ENCODE results near the gene PHLDB3.

The PHLDB3 gene

DNA sequence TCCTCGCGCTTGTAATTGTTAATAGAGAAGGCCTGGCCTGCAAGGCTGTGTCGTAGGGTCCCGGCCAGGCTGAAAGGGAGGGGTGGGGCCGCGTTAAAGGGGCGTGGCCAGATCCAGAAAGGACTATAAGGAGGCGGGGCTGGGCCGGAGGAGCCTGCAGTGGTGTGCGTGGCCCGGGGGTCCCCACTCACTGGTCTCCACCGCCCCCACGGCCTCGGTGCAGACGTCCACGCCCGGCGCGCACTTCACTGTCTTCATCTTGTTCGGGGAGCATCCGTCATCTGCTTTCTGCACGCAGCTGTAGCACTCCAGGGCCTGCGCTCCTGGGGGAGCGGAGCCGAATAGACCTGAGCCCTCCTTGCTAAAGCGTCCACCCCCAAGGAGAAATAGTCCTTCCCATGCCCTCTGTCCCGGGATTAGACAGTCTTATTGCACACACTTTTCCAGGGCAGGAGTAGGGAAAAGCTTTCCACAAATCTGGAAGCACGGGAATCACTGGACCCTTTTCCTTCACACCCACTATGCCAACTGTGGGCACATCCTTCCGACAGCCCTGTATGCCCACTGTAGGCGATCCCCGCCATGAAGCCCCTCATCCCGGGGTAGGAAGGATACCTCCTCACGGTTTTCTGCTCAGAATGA, 40.3 kb downstream of the PHLDB3 start:
- Histone ChIP-seq H3K27me3 (ENCODE audit: insufficient read depth, low read length, poor library complexity) (no peaks in the 10 kb centered on the region), H2BK120ac (ENCODE audit: low read depth, low read length) (no peak overlapping the region), H3K79me2 (ENCODE audit: control insufficient read depth, insufficient read depth, low read length) (no peaks in the 10 kb centered on the region), H3K9ac (ENCODE audit: low read length) (peak overlapping the region; percentile 27), H3K36me3 (ENCODE audit: control insufficient read depth, insufficient read depth, low read length) (no peaks in the 10 kb centered on the region), H2BK15ac (replicated peaks; ENCODE audit: low read depth) (no peak overlapping the region), H3K56ac (ENCODE audit: low read length) (no peak overlapping the region), H3K4me1 (ENCODE audit: control insufficient read depth, low read depth, low read length) (peaks cover 2% of the 10 kb centered on the region), H3K4me3 (ENCODE audit: low read length) (peak overlapping the region; percentile 8), H3K18ac (ENCODE audit: low read length) (no peak overlapping the region), H3K4me2 (ENCODE audit: low read length) (peak overlapping the region; percentile 70), H3K4ac (ENCODE audit: low read depth, low read length) (no peak overlapping the region), H2BK5ac (ENCODE audit: low read length) (no peak overlapping the region), H4K5ac (ENCODE audit: low read length) (no peak overlapping the region), H3K27ac (ENCODE audit: low read depth, low read length) (no peak overlapping the region), H3K23ac (ENCODE audit: low read length) (no peak overlapping the region), H3K79me1 (ENCODE audit: low read length) (no peaks in the 10 kb centered on the region), H4K8ac (ENCODE audit: low read depth, low read length) (no peak overlapping the region), H2AK5ac (ENCODE audit: low read length) (no peak overlapping the region)
- WGBS (ENCODE audit: extremely low coverage, insufficient coverage, low lambda C conversion rate), result no CpG with 5 or more reads among the region's 33 CpGs
- no peak for DNase-seq

DNA sequence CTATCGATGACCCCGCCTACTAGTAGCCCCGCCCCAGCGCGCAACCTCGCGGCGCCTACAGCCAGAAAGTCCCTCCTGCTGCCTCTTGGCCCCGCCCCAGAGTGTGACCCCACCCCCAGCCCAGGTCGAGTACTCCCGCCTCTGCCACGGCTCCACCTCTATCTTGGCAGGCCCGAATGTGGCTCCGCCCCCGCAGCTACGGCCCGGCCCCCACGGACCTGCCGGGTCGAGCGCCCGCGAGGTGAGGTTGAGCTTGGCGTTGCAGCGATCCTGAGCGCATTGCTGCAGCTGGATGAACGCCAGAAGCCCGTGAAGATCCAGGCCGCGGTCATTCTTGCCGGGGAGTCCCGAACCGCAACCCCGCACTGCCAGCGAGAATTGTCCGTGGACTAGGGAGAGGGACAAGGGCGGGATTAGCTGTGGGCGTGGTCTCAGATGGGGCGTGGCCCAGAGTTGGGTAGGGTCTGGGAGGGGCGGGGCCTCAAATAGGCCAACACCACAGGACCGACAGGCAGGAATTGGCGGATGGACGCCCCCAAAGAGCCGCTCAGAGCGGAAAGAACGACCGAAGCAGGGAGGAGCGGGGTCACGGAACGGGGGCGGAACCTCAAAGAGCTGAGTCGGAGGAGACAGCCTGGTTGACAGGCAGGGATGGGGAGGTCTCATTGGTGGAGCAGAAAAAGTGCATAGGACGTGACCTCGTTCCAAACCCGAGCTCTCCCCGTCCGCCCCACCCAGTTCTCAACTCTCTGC, 41.0 kb downstream of the PHLDB3 start:
- Histone ChIP-seq H3K9ac (ENCODE audit: low read length) (peak overlapping the region; percentile 63), H4K8ac (ENCODE audit: low read depth, low read length) (no peak overlapping the region), H3K27ac (ENCODE audit: low read depth, low read length) (no peak overlapping the region), H2BK15ac (replicated peaks; ENCODE audit: low read depth) (no peak overlapping the region), H3K4me3 (ENCODE audit: low read length) (peak overlapping the region; percentile 64), H3K27me3 (ENCODE audit: insufficient read depth, low read length, poor library complexity) (no peaks in the 10 kb centered on the region), H3K36me3 (ENCODE audit: control insufficient read depth, insufficient read depth, low read length) (no peaks in the 10 kb centered on the region), H3K56ac (ENCODE audit: low read length) (peak overlapping the region; percentile 86), H2AK5ac (ENCODE audit: low read length) (no peak overlapping the region), H3K4ac (ENCODE audit: low read depth, low read length) (no peak overlapping the region), H3K79me1 (ENCODE audit: low read length) (no peaks in the 10 kb centered on the region), H3K4me1 (ENCODE audit: control insufficient read depth, low read depth, low read length) (peaks cover 2% of the 10 kb centered on the region), H3K79me2 (ENCODE audit: control insufficient read depth, insufficient read depth, low read length) (no peaks in the 10 kb centered on the region), H4K5ac (ENCODE audit: low read length) (no peak overlapping the region), H2BK5ac (ENCODE audit: low read length) (no peak overlapping the region), H3K18ac (ENCODE audit: low read length) (no peak overlapping the region), H2BK120ac (ENCODE audit: low read depth, low read length) (no peak overlapping the region), H3K4me2 (ENCODE audit: low read length) (peak overlapping the region; percentile 69), H3K23ac (ENCODE audit: low read length) (no peak overlapping the region)
- WGBS (ENCODE audit: extremely low coverage, insufficient coverage, low lambda C conversion rate), result no CpG with 5 or more reads among the region's 57 CpGs
- peak; percentile 98 for DNase-seq

DNA sequence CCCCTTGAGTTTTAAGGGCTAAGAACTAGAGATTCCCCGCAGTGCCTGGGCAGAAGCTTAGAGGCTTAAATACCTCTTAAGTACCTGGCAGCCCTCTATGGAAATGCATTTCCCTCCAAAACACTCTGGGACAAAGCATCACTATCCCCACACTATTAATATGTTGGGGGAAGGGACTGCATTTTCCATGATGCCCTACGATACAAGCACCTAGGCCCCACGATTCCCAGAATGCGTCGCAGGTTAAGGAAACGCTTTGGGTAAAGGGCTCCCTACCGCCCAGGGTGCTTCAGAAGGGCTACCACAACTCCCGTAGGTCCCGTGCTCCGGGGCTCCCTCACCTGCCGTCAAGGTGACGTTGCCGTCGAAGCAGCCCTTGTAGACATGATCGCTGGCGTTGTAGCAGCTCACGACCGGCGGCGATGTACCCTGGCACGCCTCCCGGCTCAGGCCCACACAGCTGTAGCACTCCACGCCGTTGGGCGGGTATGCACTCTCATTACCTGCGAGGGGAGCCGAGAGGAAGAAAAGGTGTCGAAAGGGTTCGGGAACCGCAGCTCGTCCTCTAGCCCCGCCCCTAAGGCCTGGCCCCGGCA, 41.7 kb downstream of the PHLDB3 start:
- WGBS (ENCODE audit: extremely low coverage, insufficient coverage, low lambda C conversion rate), result no CpG with 5 or more reads among the region's 33 CpGs
- no peaks in the 10 kb centered on the region for H3K27me3 ChIP-seq (ENCODE audit: insufficient read depth, low read length, poor library complexity)

DNA sequence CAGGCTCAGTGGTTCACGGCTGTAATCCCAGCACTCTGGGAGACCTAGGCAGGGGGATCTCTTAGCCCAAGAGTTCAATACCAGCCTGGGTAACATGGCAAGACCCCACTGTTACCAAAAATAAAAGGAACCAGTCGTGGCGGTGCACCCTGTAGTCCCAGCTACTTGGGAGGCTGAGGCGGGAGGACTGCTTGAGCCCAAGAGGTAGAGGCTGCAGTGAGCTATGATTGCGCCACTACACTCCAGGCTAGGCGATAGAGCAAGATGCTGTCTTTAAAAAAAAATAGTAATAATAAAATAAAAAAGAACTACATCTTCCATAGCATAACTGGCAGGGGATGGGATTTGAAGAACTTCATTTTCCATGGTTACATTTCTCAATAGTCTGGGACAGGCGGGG, 42.2 kb downstream of the PHLDB3 start:
- Histone ChIP-seq H4K8ac (ENCODE audit: low read depth, low read length) (no peak overlapping the region), H4K5ac (ENCODE audit: low read length) (no peak overlapping the region), H3K27ac (ENCODE audit: low read depth, low read length) (no peak overlapping the region), H3K9ac (ENCODE audit: low read length) (no peak overlapping the region), H3K23ac (ENCODE audit: low read length) (no peak overlapping the region), H2BK15ac (replicated peaks; ENCODE audit: low read depth) (no peak overlapping the region), H3K27me3 (ENCODE audit: insufficient read depth, low read length, poor library complexity) (no peaks in the 10 kb centered on the region), H2AK5ac (ENCODE audit: low read length) (no peak overlapping the region), H3K79me1 (ENCODE audit: low read length) (no peaks in the 10 kb centered on the region), H3K4me1 (ENCODE audit: control insufficient read depth, low read depth, low read length) (peaks cover 2% of the 10 kb centered on the region), H3K4ac (ENCODE audit: low read depth, low read length) (no peak overlapping the region), H3K18ac (ENCODE audit: low read length) (no peak overlapping the region), H2BK5ac (ENCODE audit: low read length) (no peak overlapping the region), H3K36me3 (ENCODE audit: control insufficient read depth, insufficient read depth, low read length) (no peaks in the 10 kb centered on the region), H3K4me3 (ENCODE audit: low read length) (no peak overlapping the region), H3K4me2 (ENCODE audit: low read length) (no peak overlapping the region), H2BK120ac (ENCODE audit: low read depth, low read length) (no peak overlapping the region), H3K56ac (ENCODE audit: low read length) (no peak overlapping the region), H3K79me2 (ENCODE audit: control insufficient read depth, insufficient read depth, low read length) (no peaks in the 10 kb centered on the region)
- no peak for DNase-seq
- no CpG with 5 or more reads among the region's 7 CpGs for WGBS (ENCODE audit: extremely low coverage, insufficient coverage, low lambda C conversion rate)

More for the DNA sequence above, 41.7 kb downstream of the PHLDB3 start:
- Histone ChIP-seq H3K4me1 (ENCODE audit: control insufficient read depth, low read depth, low read length) (peaks cover 2% of the 10 kb centered on the region), H2BK120ac (ENCODE audit: low read depth, low read length) (no peak overlapping the region), H3K56ac (ENCODE audit: low read length) (peak overlapping the region; percentile 75), H4K8ac (ENCODE audit: low read depth, low read length) (no peak overlapping the region), H2BK5ac (ENCODE audit: low read length) (no peak overlapping the region), H3K36me3 (ENCODE audit: control insufficient read depth, insufficient read depth, low read length) (no peaks in the 10 kb centered on the region), H3K79me1 (ENCODE audit: low read length) (no peaks in the 10 kb centered on the region), H3K18ac (ENCODE audit: low read length) (no peak overlapping the region), H3K4ac (ENCODE audit: low read depth, low read length) (no peak overlapping the region), H3K4me2 (ENCODE audit: low read length) (peak overlapping the region; percentile 58), H2AK5ac (ENCODE audit: low read length) (no peak overlapping the region), H3K79me2 (ENCODE audit: control insufficient read depth, insufficient read depth, low read length) (no peaks in the 10 kb centered on the region), H3K27ac (ENCODE audit: low read depth, low read length) (no peak overlapping the region), H2BK15ac (replicated peaks; ENCODE audit: low read depth) (no peak overlapping the region), H3K23ac (ENCODE audit: low read length) (no peak overlapping the region), H3K4me3 (ENCODE audit: low read length) (peak overlapping the region; percentile 32), H4K5ac (ENCODE audit: low read length) (no peak overlapping the region), H3K9ac (ENCODE audit: low read length) (peak overlapping the region; percentile 20)
- no peak for DNase-seq

DNA sequence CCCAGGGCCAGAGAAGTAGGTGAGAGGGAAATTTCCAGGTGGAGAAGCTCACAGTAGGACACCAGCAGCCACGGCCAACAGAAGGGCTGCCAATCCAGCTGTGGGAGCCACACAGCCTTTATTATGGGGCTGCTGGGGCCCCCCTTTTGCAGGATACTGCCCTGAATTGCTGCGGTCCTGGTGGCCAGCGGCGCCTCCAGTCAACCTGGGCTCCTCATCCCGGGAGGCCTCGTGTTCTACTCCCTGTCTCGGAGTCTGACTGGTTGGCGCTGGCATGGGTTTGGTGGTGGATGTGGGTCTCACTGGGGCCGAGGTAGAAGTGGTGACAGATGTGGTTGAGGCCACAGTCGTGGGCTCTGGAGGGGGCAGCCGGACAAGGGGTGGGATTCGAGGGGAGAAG, 43.2 kb downstream of the PHLDB3 start:
- no CpG with 5 or more reads among the region's 12 CpGs for WGBS (ENCODE audit: extremely low coverage, insufficient coverage, low lambda C conversion rate)
- H4K5ac ChIP-seq (ENCODE audit: low read length), result no peak overlapping the region
- H2BK15ac ChIP-seq (replicated peaks; ENCODE audit: low read depth), result no peak overlapping the region
- no peak overlapping the region for H3K18ac ChIP-seq (ENCODE audit: low read length)
- no peak for DNase-seq
- H3K4me3 ChIP-seq (ENCODE audit: low read length), result no peak overlapping the region
- no peak overlapping the region for H3K56ac ChIP-seq (ENCODE audit: low read length)
- no peak overlapping the region for H3K27ac ChIP-seq (ENCODE audit: low read depth, low read length)
- no peaks in the 10 kb centered on the region for H3K79me2 ChIP-seq (ENCODE audit: control insufficient read depth, insufficient read depth, low read length)
- no peak overlapping the region for H2AK5ac ChIP-seq (ENCODE audit: low read length)
- H3K79me1 ChIP-seq (ENCODE audit: low read length), result no peaks in the 10 kb centered on the region
- no peak overlapping the region for H3K4ac ChIP-seq (ENCODE audit: low read depth, low read length)
- H3K23ac ChIP-seq (ENCODE audit: low read length), result no peak overlapping the region
- H3K27me3 ChIP-seq (ENCODE audit: insufficient read depth, low read length, poor library complexity), result no peaks in the 10 kb centered on the region
- no peak overlapping the region for H3K9ac ChIP-seq (ENCODE audit: low read length)
- peaks cover 2% of the 10 kb centered on the region for H3K4me1 ChIP-seq (ENCODE audit: control insufficient read depth, low read depth, low read length)
- H2BK120ac ChIP-seq (ENCODE audit: low read depth, low read length), result no peak overlapping the region
- no peak overlapping the region for H2BK5ac ChIP-seq (ENCODE audit: low read length)
- H4K8ac ChIP-seq (ENCODE audit: low read depth, low read length), result no peak overlapping the region
- no peak overlapping the region for H3K4me2 ChIP-seq (ENCODE audit: low read length)
- H3K36me3 ChIP-seq (ENCODE audit: control insufficient read depth, insufficient read depth, low read length), result no peaks in the 10 kb centered on the region

Measured in mesendoderm (in vitro differentiated cells).